Stimulated activated CD8-positive, alpha-beta memory T cell treated with anti-CD3 and anti-CD28 coated beads, Interleukin-15, amount 100 ng/mL, for 24 hours (primary cell): ENCODE data around the gene FAM210B.
A peak's percentile ranks its signal among the peaks of the same experiment; 100 is the strongest.
"Not testable (repeated sequence)": the region's sequence is repeated elsewhere in the genome, so short reads cannot be mapped to it uniquely, and the experiment has no call there.

Source experiments
- DNase-seq: peaks from one replicate; pipeline ENCODE4 v3.0.0-alpha.2; 2020; ENCODE audit warnings: low read depth

FAM210B gene

DNA sequence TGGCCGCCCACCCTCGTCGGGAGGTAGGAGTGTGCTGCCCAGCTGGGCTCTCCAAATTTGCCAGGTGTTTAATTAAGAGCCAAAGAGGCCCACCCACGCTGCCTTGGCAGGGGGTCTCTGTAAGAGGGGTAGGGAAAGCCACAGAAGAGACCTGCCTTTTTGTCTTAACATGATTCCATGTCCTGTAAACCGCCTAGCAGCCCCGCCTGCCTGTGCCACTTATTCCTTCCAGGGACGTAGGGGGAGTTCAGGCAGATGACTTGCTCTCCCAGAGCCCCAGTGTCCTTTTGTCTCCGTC is 2.1 kb downstream of the FAM210B start:
- DNase-seq = no peak

DNA sequence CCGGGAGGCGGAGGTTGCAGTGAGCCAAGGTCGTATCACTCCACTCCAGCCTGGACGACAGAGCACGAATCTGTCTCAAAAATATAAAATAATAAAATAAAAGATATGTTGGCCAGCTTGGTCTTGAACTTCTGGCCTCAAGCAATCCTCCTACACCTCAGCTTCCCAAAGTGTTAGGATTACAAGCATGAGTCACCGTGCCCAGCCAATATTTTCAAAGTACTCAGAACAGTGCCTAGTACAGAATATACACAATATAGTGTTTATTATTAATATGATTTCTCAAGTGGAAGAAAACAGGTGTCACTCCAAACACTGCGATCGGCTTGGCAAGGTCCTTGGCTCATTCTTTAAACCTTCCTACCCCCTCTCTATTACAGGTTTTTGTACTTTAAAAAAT is 3.1 kb downstream of the FAM210B start:
- no peak for DNase-seq

DNA sequence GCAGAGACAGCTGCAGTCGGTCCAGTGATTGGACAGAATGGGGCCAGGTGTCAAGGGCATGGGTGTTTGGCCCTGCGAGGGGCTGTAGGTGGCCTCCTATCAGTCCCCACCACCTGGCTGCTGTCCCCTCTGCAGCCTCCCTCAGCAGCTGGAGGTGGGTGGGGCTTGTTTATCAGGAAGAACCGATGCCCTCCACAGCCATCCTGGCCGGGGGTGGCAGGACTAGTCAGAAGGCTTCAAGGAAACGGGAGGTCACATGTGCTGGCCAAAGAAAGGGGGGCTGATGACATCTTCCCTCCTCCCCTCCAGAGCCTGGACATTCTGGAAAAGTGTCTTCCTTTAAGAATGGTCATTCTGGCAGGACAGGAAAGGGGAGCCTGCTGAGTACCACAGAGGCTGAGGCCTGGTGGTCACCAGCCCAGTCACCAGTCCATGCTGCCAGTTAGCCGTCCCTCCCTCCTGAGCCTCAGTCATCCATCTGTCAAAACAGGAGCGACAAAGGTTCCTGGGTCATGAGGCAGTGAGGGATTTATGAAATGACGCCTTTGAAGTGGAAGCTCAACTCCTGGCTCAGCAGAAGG is 4.1 kb downstream of the FAM210B start:
- no peak for DNase-seq

DNA sequence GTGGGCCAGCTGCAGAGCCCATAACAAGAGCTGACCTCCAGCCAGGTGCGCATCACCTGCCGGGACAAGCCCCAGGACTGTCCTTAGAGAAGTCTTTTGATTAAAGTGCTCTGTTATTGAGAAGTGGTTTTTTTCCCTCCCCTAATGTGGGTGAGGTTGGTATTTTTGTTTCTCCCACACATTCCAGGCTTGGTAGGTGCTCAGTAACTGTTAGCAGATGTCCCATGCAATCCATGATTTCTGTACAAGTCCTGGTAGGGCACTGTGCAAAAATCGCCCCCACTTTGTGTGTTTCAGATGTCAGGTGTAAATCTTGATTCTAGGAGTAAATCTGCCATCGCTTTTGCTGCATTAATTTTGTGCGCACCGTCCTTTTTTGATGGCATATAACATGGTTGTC is 4.7 kb downstream of the FAM210B start:
- no peak for DNase-seq

DNA sequence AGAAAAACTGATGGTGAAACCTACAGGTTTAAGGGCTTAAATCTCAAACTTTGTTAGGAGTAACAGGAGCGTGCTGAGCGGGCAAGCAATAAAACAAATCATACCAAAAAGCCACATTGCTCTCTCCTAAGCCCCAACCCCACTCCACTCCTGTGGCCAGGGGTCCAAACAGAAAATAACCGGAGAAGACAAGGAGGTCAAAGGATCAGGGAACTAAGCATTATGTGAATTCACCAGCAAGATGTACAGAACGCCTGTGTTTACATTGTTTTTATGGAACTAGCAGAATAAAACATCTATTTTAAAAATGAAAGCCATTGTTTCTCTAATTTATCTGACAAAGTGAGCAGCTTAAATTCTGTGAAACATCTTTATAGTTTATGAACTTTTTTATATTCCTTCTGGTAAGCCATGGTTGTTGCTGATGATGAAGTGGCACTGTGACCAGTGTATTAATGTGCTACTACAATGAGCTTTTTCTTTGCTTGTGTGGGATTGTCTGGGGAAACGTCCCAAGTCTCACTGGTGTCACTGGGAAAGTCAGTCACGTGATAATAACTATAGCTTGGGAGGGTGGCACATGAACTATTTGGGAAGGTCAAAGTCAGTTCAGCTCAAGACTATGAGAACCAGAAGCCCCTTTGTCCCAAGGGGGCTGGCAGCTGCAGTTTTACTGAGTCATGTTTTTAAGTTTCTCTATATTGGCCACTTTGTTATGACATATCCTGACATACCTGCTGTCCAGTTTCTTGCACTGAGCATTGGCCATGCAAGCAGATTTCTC is 9.8 kb downstream of the FAM210B start:
- no peak for DNase-seq

DNA sequence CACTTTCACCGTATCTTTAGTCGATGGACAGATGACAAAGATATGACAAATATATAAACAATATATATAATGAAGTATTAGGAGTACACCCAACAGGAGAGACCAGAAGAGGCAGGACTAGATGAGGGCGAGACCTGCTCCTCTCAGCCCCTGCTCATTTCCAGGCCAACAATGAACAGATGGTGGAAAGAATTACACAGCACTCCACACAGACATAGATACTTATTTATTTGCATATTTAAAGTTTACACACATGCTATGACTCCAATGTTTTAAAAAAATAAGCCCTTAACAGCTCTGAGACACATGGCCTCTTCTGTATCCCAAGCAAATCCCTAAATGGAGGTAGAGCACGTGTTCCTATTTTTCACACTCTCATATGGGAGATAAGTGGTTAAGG is 10.4 kb downstream of the FAM210B start:
- no peak for DNase-seq

DNA sequence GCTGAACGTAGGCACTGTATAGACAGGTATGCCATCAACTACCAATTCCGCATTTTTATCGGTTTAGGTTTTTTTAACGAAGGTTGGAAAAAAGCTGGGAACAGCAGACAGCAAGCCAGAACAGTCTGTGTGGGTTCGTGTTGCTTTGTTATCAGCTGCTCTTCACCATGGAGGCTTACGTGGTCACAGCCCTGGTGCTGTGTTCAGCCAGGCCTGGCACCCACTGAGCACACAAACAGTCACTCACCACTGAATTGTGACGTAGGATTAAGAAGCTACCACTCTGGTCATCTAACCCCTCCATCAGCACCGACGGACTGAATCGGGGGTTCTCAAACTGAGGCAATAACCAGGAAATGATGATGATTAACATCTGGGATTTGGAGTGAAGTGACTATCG is 13.2 kb downstream of the FAM210B start:
- no peak for DNase-seq

DNA sequence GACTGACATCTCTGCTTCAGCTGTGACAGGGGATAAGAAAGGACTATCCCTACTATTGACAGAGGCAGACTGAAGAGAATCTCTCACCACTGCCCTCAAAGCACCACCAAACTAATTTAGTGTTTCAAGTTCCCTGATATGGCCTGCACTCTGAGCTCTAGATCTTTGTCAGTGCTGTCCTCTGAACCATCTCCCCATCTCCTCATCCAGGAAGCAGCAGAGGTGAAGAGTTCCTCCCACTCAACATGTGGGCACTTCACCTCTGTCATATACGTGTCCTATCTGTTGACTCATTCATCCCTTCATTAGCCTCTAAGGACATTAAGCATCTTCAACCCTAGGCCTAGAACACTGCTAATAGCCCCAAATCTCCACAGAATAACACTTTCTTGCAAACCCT is 14.1 kb downstream of the FAM210B start:
- DNase-seq = no peak

DNA sequence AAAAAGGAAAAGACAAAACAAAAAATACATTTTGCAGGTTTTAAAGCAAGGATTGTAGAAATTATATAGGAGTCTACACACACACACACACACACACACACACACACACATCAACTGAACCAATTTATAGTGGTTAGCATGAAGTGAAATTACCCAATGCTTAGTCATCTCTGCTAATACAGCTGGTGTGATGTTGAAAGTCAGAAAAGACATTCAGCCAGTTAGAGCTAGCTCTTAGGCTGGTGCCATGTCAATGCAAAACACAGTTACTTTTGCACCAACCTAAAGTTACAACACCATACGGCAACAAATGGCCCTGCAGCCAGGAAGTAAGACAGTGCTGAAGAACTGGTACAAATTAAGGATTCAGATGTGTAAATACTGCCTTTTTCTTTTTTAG is 15.2 kb downstream of the FAM210B start:
- no peak for DNase-seq

DNA sequence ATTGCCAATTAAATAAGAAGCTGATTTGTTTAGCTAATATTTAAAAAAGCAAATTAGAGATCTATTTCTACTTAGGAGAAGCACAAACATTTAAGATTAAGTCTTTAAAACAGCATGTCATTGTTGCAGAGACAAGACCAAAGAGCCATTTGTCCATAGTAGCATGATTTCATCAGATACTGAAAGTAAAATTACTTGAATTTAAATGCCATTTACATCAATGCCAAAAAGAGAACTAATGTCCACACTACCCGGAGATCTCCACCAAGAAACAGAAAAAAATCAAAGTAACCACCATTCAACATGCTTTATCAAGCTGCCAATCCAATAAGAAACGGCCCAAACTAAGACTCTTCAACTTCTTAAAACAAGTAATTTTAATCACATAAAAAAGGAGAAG is 17.6 kb downstream of the FAM210B start:
- DNase-seq = no peak

DNA sequence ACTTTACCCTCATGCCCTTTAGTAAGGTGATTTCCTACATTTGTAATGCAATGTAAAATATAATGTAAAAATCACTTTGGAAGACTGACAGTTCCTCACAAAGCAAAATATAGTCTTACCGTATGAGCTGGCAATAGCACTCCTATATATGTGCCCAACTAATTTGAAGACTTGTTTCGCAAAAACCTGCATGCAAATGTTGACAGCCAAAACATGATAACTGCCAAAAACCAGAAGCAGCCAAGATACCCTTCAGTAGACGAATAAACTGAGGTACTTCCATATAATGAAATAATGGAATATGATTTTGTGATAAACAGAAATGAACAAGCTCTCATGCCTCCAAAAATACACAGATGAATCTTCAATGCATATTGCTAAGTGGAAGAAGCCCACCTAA is 19.6 kb downstream of the FAM210B start:
- DNase-seq = no peak

DNA sequence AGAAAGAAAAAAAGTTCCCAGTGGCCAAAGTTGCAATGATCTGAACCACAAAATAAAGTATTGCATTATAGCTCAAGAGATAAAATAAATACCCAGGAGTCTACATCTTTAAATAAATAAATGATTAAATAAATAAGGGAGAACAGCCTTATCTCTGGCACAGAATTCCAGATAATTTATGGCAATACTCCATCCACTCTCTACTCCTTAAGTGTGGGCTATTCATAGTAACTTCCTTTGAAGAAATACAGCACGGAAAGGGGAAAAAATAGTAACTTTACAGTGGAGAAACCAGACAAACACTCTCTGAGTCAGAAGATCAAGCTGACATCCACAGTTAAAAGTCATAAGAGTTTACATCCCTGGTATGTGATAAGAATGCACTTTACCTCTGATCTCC is 21.6 kb downstream of the FAM210B start:
- DNase-seq = no peak

DNA sequence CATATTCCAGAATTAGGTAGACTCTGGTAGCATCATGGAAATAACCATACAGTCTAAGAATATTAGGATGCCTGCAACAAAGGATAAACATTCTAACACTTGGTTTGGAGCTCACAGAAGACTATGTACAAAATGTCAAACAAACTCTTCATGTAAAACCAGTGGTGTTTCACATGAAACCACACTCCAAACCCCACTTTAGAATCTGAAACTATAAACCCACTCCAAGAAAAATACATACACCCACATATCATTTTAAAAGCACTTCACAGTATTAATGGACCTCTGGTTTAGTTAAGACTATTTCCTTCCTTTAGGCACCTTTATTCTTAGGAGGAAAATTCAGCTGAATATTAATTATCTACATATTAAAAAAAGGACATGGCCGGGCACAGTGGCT is 22.7 kb downstream of the FAM210B start:
- no peak for DNase-seq

DNA sequence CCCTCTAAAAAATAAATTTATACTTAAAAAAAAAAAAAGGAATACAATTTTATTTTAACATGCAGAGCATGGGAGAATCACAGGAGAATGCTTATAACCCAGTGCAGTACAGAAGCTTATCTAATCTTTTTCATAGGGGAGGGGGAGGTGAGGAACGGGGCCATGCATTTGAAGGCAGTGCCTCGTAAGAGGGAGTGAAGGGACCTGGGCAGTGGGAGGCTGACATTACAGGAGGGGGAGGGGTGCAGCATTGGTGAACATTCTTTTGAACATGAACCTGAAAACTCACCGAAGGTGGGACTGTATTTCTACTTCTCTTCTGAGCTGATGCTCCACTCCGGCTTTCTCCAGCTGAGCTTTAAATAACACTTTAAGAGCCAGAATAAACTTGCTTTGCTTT is 23.9 kb downstream of the FAM210B start:
- no peak for DNase-seq

DNA sequence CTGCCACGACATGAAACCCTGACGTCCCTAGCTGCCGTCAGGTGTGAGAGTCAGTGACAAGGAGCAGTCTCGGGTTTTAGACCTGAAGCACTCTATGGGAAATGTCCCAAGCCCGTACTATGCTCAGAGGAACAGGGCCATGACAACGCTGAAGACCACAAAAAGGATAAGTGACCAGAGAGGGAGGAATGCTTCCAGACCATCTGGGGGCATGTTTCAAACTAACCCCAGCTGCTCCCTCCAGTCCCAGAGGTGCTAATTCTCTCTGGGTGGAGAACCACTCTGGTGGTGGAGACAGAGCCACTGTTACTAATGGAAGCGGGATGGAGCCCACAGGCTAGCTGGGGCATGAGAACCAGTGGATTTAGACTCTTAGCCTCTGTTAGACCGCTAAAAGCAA is 24.6 kb downstream of the FAM210B start:
- DNase-seq = no peak

DNA sequence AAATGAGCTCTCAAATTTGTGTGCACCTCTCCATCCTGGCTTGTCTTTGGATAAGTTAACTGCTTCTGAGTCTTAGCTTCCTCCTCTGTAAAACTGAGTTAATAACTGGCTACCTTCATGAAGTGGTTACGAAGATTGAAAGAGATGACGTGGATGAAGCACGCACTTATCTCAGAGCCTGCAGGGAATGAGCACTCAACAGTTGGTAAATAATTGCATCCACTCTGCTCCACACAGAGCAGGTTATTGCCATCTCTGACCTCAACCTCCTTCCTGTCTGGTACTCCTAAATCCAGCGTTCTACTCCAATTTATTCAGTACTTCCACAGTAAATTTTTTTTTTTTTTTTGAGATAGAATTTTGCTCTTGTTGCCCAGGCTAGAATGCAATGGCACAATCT is 26.4 kb downstream of the FAM210B start:
- DNase-seq = no peak

DNA sequence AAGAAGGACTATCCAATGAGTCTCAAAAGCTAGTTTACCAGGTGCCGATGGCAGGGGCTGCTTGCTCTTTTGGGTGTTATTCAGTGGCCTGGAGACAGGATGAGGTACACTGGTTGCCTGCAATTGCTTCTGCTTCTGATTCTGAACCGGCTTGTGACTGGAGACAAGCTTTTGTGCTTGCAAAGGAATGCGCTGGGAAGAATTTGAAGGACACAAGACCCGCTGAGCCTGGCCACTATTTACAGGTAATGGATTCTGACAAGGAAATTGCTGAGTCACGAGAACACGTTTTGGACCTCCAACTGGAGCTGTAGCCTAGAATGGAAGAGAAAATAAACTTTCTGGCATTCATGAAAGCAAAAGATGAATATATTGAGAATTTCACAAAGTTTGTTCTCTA is 27.4 kb downstream of the FAM210B start:
- no peak for DNase-seq

DNA sequence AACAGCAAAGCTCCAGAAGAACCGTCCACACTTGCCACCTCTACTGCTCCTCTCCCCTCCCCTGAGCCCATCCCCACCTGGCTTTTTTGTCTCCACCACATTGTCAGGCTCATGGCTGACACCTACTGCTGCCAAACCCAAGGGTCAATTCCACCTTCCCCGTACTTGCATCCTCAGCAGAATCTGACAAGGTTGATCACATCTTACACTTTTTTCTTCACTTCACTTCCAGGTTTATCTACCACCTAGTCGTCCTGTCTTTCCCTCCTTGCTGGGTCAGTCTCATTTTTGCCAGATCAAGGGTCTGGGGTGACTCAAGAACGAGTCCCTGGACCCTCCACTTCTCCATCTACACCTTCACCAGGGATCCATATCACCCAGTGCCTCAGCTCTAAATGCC is 30.1 kb downstream of the FAM210B start:
- DNase-seq = no peak

DNA sequence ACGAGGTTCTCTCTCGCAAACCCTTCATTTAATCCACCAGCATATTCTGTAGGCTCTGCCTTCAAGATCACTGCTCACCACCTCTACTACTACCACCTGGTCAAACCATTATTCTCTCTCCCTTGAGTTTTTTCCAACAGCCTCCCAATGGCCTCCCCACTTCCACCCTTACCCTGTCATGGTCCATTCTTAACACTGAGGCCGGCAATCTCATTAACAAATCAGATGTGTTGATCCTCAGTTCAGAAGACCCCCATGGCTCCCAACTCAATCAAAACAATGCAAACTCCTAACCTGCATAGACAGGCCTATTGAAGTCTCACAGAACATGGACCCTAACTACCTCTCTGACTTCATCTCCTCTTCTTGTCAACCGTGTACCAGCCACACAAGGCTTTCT is 31.0 kb downstream of the FAM210B start:
- no peak for DNase-seq

DNA sequence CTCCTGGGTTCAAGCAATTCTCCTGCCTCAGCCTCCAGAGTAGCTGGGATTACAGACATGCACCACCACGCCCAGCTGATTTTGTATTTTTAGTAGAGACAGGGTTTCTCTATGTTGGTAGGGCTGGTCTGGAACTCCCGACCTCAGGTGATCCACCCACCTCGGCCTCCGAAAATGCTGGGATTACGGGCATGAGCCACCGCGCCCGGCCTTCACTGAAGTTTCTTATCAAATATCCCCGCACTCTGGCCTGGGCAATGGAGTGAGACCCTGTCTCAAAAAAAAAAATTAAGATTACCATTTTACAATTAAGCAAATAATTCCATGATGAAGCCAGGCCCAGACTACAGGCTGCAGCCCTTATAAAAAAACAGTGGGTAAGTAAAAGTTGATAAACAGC is 31.6 kb downstream of the FAM210B start:
- DNase-seq = not testable (repeated sequence)

DNA sequence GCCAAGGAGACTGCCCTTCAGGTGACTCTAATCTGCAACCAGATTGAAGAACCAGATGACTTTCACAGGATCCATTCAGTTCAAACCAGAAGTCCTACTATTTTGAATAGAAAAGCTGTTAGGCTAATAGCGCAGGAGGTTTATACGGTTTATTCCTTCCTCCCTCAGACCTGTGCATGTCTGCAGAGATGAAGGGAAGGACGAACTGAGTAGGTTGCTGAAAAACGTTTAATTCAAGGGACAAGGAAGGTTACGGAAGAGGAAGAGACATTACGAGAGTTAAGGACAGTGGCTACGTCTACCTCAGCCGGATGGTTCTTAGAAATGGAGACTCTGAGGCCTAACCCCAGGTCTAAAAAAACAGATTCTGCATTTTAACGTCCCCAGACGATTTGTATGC is 32.3 kb downstream of the FAM210B start:
- DNase-seq = no peak

DNA sequence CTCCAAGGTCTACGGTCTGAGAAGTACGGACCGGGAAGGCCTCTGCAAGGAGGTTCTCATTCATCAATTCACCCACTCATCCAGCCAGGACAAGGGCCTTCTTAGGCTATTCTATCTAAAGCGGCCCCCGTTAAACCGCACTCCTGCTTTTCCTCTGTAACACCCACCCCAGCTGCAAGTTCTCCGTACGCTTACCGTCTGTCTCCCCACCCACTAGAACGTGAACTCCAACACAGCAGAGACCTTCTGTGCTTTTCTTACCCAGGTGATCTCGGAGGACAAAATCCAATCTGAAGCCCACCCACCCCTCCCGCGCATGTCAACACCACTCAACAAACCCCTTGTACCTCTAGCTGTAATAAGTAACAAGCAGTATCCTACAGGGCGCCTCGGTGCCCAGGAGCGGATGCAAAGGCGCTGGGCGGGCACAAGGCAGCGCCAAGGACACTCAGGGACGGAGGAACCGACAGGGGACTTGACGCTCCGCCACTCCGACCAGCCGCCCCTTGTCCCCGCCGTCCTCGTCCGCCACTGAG is 32.9 kb downstream of the FAM210B start:
- DNase-seq = no peak

DNA sequence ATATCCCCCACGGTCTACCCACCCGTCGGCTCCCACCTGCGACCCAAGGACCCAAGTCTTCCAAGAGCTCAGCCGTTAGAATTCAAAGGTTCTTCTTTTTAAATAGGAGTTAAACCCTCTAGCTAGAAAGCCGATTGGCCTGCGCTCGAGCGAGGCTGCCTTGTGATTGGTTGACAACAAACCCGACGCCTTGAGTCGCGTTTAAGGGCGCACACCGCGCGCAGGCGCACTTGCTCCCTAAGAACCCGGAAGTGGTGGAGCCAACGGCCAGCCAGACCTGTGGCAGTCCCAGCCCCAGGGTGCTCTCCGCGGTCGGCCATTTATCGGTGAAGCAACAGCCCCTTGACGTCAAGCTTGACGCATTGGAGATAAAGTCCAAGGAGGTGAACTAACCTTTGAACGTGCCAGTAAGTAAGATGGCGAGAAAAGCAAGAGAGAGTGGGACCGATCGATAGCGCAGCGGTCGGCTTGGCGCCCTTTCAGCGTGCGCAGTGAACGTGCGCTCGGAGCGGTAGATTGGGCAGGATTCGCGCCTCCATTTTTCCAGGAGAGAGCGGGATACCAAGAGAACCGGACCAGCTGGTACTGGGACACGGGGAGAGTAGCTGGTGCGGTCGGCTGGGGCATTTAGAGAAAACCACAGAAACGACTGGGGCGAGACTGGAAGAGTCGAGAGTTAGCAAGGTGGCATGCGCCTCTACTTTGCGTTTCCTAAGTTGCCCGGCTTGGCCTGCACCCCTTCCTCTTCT is 33.5 kb downstream of the FAM210B start, which contains the start of the genes AURKA and CSTF1:
Gene AURKA (minus strand): TSS at position 84 of the 749 bp plus-strand sequence. CDS start 4,018 bp downstream, outside the sequence.
Gene CSTF1 (plus strand): TSS at position 514 of the 749 bp plus-strand sequence. CDS start 2,908 bp downstream, outside the sequence.
- peak; percentile 99 for DNase-seq
